ENCODE data around the gene CCDC187.

GRCh38 chr9:136290508-136291000, 13.3 kb downstream of the CCDC187 start:
- TF ChIP-seq POLR2A (IDR thresholded peaks at IDR 0.05) (no peak), CTCF (IDR thresholded peaks at IDR 0.05 in 8 of 11, conservative IDR thresholded peaks at IDR 0.05 in 3 of 11) (no peak), POLR2AphosphoS5 (IDR thresholded peaks at IDR 0.05) (no peak)

Data from spleen (tissue), 7 donors.